Neural cell (in vitro differentiated cells): ENCODE data around the gene PLXDC2. TPM values are rescaled to one million over a fixed set of nuclear protein-coding genes. Genes with fewer than 3 reads are reported as not detected.

Experiments used
- H2AFZ ChIP-seq: fragments of 200-600, 300-800 bp; sonication (generic), shearing (Covaris generic); 2 replicates; pipeline ENCODE4 v1.6.0; 2014; ENCODE audit warnings: low read depth, mild to moderate bottlenecking, antibody characterized with exemption, low read length, moderate library complexity
- H3F3A ChIP-seq: fragments of 200-600 bp; shearing (Covaris generic); 2 replicates; pipeline ENCODE4 v1.6.1; 2016; ENCODE audit warnings: mild to moderate bottlenecking, moderate library complexity, mixed read lengths, antibody characterized with exemption, low read length; ENCODE audit not compliant: insufficient read depth, poor library complexity, severe bottlenecking
- H3K27ac ChIP-seq: fragments of 200-600, 300-800 bp; sonication (generic), shearing (Covaris generic); 2 replicates; pipeline ENCODE4 v1.5.1; 2014; ENCODE audit warnings: mild to moderate bottlenecking, low read length, moderate library complexity
- H3K27me3 ChIP-seq: fragments of 300-800, 200-600 bp; sonication (generic), shearing (Covaris generic); 2 replicates; pipeline ENCODE4 v1.6.0; 2014; ENCODE audit warnings: mild to moderate bottlenecking, low read depth, low read length, moderate library complexity; ENCODE audit not compliant: insufficient read depth
- H3K36me3 ChIP-seq: fragments of 300-800, 200-600 bp; sonication (generic), shearing (Covaris generic); 2 replicates; pipeline ENCODE4 v1.5.1; 2014; ENCODE audit warnings: mild to moderate bottlenecking, antibody characterized with exemption, low read length, moderate library complexity; ENCODE audit not compliant: insufficient read depth
- H3K4me2 ChIP-seq: fragments of 300-800, 200-600 bp; sonication (generic), shearing (Covaris generic); 2 replicates; pipeline ENCODE4 v1.6.0; 2014; ENCODE audit warnings: mild to moderate bottlenecking, low read length
- H3K4me3 ChIP-seq: fragments of 300-800, 200-600 bp; sonication (generic), shearing (Covaris generic); 2 replicates; pipeline ENCODE4 v1.5.1; 2014; ENCODE audit warnings: mild to moderate bottlenecking, low read length, moderate library complexity
- H3K79me2 ChIP-seq: fragments of 200-600 bp; shearing (Covaris generic); replicated peaks from 2 replicates; pipeline ENCODE4 v1.6.0; 2014; ENCODE audit warnings: mild to moderate bottlenecking, low read length, moderate library complexity; ENCODE audit not compliant: insufficient read depth
- H3K9ac ChIP-seq: fragments of 300-800, 200-600 bp; sonication (generic), shearing (Covaris generic); 2 replicates; pipeline ENCODE4 v1.6.1; 2016; ENCODE audit warnings: mild to moderate bottlenecking, low read length, mixed read lengths
- H3K9me2 ChIP-seq: fragments of 200-600 bp; shearing (Covaris generic); 2 replicates; pipeline ENCODE4 v1.6.1; 2016; ENCODE audit warnings: mild to moderate bottlenecking, low read length, mixed read lengths; ENCODE audit not compliant: insufficient read depth
- H3K9me3 ChIP-seq: fragments of 200-600, 300-800 bp; sonication (generic), shearing (Covaris generic); 2 replicates; pipeline ENCODE4 v1.6.1; 2016; ENCODE audit warnings: mild to moderate bottlenecking, mixed run types, low read length, moderate library complexity, mixed read lengths
- H4K20me1 ChIP-seq: fragments of 200-600 bp; shearing (Covaris generic); 2 replicates; pipeline ENCODE4 v1.6.1; 2016; ENCODE audit warnings: mild to moderate bottlenecking, mixed run types; ENCODE audit not compliant: insufficient read depth
- EP300 ChIP-seq: fragments of 450-650 bp; conservative IDR thresholded peaks from 2 replicates; pipeline ENCODE4 v1.6.1; 2014; ENCODE audit warnings: antibody characterized with exemption, mild to moderate bottlenecking, moderate library complexity; ENCODE audit not compliant: poor library complexity, severe bottlenecking
- EZH2 ChIP-seq: fragments of 200-600, 300-800 bp; shearing (Covaris generic), sonication (generic); IDR thresholded peaks from 2 replicates; pipeline ENCODE4 v1.6.1; 2014; ENCODE audit warnings: antibody characterized with exemption, low read length, borderline replicate concordance, mild to moderate bottlenecking; ENCODE audit not compliant: insufficient read depth, poor library complexity, severe bottlenecking
- MXI1 ChIP-seq: fragments of 450-650 bp; conservative IDR thresholded peaks from 2 replicates; pipeline ENCODE4 v1.6.1; 2014; ENCODE audit warnings: antibody characterized with exemption, mild to moderate bottlenecking; ENCODE audit not compliant: poor library complexity, severe bottlenecking
- POLR2AphosphoS5 ChIP-seq: IDR thresholded peaks from 2 replicates; pipeline ENCODE4 v1.6.1; 2012
- RAD21 ChIP-seq: fragments of 450-650 bp; conservative IDR thresholded peaks from 2 replicates; pipeline ENCODE4 v1.6.1; 2014; ENCODE audit warnings: antibody characterized with exemption, mild to moderate bottlenecking, moderate library complexity
- SMC3 ChIP-seq: fragments of 450-650 bp; conservative IDR thresholded peaks from 2 replicates; pipeline ENCODE4 v1.6.1; 2014; ENCODE audit warnings: antibody characterized with exemption, mild to moderate bottlenecking, moderate library complexity; ENCODE audit not compliant: poor library complexity
- TAF1 ChIP-seq: IDR thresholded peaks from 2 replicates; pipeline ENCODE4 v1.6.1; 2012; ENCODE audit warnings: low read depth
- polyA plus RNA-seq: library from polyadenylated mRNA; depleted of rRNA; stranded (reverse); fragments of >200 nt; gene quantifications from 2 replicates; pipeline ENCODE4 v1.2.3, GENCODE V29; 2014
- TF ChIP-seq, protein P1 (sequence below): fragments of 450-650 bp; IDR thresholded peaks from 2 replicates; pipeline ENCODE4 v1.5.1; 2014; ENCODE audit warnings: antibody characterized with exemption, mild to moderate bottlenecking, moderate library complexity; ENCODE audit not compliant: poor library complexity, severe bottlenecking
- TF ChIP-seq, protein P2 (sequence below): IDR thresholded peaks from 2 replicates; pipeline ENCODE4 v1.6.1; 2012; ENCODE audit warnings: borderline replicate concordance

Gene PLXDC2
- polyA plus RNA-seq, 1 donor from 2014 or later = 2.3 TPM

DNA sequence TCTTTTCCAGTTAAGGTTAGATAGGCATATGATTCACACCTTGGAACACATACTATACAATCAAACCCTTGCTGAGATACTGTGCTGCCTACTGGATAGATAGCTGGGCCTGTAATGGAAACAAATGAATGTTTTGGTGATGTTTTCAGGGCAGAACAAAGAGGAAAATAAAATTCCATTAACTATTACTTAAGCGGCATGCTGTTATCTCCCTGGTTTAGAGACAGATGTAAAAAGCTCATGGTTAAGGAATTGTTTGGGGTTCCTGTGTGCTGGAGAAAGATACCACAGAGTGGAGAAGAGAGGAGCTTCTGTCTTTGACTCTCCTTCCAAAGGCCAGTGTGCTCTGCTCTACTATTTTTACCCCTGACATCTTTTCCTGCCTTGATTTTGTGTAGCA, 341.1 kb downstream of the PLXDC2 start:
- H3K79me2 ChIP-seq = no peaks in the 10 kb centered on the region
- H3K9me3 ChIP-seq = no peaks in the 10 kb centered on the region

DNA sequence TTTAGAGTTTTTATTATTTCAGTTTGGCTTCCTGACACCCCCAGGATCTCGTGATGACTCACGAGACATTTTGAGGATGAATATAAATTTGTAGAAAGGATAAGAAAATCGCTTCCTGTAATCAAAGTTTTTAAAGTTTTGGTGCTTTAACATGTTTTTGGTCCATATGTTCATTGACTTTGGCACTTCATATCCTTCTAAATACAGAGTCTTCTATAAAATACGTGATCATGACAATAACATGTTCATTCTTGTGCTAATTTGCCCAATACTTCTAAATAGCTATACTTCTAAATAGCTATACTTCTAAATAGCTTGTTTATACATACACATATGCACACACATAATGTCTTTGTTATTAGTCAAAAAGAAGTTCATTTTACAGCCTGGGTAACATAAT, 341.9 kb downstream of the PLXDC2 start:
- Histone ChIP-seq H3K27me3 (no peaks in the 10 kb centered on the region), H3K9me3 (no peaks in the 10 kb centered on the region), H2AFZ (no peak overlapping the region), H3K4me2 (no peak overlapping the region), H3K79me2 (no peaks in the 10 kb centered on the region), H4K20me1 (no peaks in the 10 kb centered on the region), H3F3A (no peaks in the 10 kb centered on the region), H3K9ac (no peak overlapping the region), H3K9me2 (no peaks in the 10 kb centered on the region), H3K36me3 (no peaks in the 10 kb centered on the region), H3K27ac (no peak overlapping the region), H3K4me3 (no peak overlapping the region)
- TF ChIP-seq MXI1 (no peak), RAD21 (no peak), POLR2AphosphoS5 (no peak)
- TF ChIP-seq, protein P1, sequence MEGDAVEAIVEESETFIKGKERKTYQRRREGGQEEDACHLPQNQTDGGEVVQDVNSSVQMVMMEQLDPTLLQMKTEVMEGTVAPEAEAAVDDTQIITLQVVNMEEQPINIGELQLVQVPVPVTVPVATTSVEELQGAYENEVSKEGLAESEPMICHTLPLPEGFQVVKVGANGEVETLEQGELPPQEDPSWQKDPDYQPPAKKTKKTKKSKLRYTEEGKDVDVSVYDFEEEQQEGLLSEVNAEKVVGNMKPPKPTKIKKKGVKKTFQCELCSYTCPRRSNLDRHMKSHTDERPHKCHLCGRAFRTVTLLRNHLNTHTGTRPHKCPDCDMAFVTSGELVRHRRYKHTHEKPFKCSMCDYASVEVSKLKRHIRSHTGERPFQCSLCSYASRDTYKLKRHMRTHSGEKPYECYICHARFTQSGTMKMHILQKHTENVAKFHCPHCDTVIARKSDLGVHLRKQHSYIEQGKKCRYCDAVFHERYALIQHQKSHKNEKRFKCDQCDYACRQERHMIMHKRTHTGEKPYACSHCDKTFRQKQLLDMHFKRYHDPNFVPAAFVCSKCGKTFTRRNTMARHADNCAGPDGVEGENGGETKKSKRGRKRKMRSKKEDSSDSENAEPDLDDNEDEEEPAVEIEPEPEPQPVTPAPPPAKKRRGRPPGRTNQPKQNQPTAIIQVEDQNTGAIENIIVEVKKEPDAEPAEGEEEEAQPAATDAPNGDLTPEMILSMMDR = no peak

More for the DNA sequence above, 341.1 kb downstream of the PLXDC2 start:
- no peaks in the 10 kb centered on the region for H3K36me3 ChIP-seq
- no peak overlapping the region for H3K4me2 ChIP-seq
- H3F3A ChIP-seq = no peaks in the 10 kb centered on the region
- no peak overlapping the region for H3K9ac ChIP-seq
- H3K27ac ChIP-seq = no peak overlapping the region
- no peak overlapping the region for H3K4me3 ChIP-seq
- H3K9me2 ChIP-seq = no peaks in the 10 kb centered on the region
- no peak for TF ChIP-seq EP300
- TF ChIP-seq, protein P2, sequence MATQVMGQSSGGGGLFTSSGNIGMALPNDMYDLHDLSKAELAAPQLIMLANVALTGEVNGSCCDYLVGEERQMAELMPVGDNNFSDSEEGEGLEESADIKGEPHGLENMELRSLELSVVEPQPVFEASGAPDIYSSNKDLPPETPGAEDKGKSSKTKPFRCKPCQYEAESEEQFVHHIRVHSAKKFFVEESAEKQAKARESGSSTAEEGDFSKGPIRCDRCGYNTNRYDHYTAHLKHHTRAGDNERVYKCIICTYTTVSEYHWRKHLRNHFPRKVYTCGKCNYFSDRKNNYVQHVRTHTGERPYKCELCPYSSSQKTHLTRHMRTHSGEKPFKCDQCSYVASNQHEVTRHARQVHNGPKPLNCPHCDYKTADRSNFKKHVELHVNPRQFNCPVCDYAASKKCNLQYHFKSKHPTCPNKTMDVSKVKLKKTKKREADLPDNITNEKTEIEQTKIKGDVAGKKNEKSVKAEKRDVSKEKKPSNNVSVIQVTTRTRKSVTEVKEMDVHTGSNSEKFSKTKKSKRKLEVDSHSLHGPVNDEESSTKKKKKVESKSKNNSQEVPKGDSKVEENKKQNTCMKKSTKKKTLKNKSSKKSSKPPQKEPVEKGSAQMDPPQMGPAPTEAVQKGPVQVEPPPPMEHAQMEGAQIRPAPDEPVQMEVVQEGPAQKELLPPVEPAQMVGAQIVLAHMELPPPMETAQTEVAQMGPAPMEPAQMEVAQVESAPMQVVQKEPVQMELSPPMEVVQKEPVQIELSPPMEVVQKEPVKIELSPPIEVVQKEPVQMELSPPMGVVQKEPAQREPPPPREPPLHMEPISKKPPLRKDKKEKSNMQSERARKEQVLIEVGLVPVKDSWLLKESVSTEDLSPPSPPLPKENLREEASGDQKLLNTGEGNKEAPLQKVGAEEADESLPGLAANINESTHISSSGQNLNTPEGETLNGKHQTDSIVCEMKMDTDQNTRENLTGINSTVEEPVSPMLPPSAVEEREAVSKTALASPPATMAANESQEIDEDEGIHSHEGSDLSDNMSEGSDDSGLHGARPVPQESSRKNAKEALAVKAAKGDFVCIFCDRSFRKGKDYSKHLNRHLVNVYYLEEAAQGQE = no peak
- TF ChIP-seq TAF1 = no peak
- TF ChIP-seq SMC3 = no peak
- no peak for TF ChIP-seq POLR2AphosphoS5
- TF ChIP-seq, protein P1 = no peak
- TF ChIP-seq EZH2 = no peak
- TF ChIP-seq RAD21 = no peak
- TF ChIP-seq MXI1 = no peak
- no peaks in the 10 kb centered on the region for H3K27me3 ChIP-seq
- no peaks in the 10 kb centered on the region for H4K20me1 ChIP-seq
- H2AFZ ChIP-seq = no peak overlapping the region
